Mucosa of rectum (tissue), 2 donors: ENCODE results near the gene KRT71.

Experiments
- H3K27ac ChIP-seq, 2 donors: one replicate each; pipeline ENCODE4 v1.7.0; 2013; ENCODE audit warnings: inconsistent platforms in 2 of 2, low read depth in 2 of 2, low read length in 2 of 2
- H3K27me3 ChIP-seq, 2 donors: one replicate each; pipeline ENCODE4 v1.7.0; 2013; ENCODE audit warnings: low read length in 2 of 2; ENCODE audit not compliant: control insufficient read depth in 2 of 2, insufficient read depth in 2 of 2
- H3K36me3 ChIP-seq, 2 donors: one replicate each; pipeline ENCODE4 v1.7.0; 2013; ENCODE audit warnings: low read length in 2 of 2; ENCODE audit not compliant: control insufficient read depth in 2 of 2, insufficient read depth in 2 of 2
- H3K4me1 ChIP-seq, 2 donors: one replicate each; pipeline ENCODE4 v1.7.0; 2013; ENCODE audit warnings: low read length in 2 of 2, mild to moderate bottlenecking in 1 of 2; ENCODE audit not compliant: control insufficient read depth in 2 of 2, insufficient read depth in 2 of 2
- H3K4me3 ChIP-seq, 2 donors: one replicate each; pipeline ENCODE4 v1.7.0; 2013; ENCODE audit warnings: low read length in 2 of 2
- H3K9ac ChIP-seq, 2 donors: one replicate each; pipeline ENCODE4 v1.7.0; 2013; ENCODE audit warnings: low read length in 2 of 2, low read depth in 1 of 2, mild to moderate bottlenecking in 1 of 2
- H3K9me3 ChIP-seq, 2 donors: one replicate each; pipeline ENCODE4 v1.7.0; 2013; ENCODE audit warnings: low read length in 2 of 2; ENCODE audit not compliant: control insufficient read depth in 2 of 2
- donor health status: healthy.
- donor health status: Normal muscosa, but diverticular disease.

Gene KRT71

GRCh38 chr12:52524898-52525591 is 27.9 kb downstream of the KRT71 start:
- Histone ChIP-seq H3K36me3 (no peaks in the 10 kb centered on the region), H3K9me3 (no peaks in the 10 kb centered on the region), H3K4me3 (no peak overlapping the region), H3K4me1 (no peaks in the 10 kb centered on the region), H3K27me3 (peaks cover 0 to 4% of the 10 kb centered on the region in 2 donors), H3K27ac (no peak overlapping the region), H3K9ac (no peak overlapping the region)

GRCh38 chr12:52524241-52524897 is 28.6 kb downstream of the KRT71 start:
- no peak overlapping the region for H3K9ac ChIP-seq
- no peak overlapping the region for H3K4me3 ChIP-seq

GRCh38 chr12:52523824-52524223 is 29.1 kb downstream of the KRT71 start:
- no peaks in the 10 kb centered on the region for H3K9me3 ChIP-seq
- no peak overlapping the region for H3K27ac ChIP-seq
- peaks cover 0 to 4% of the 10 kb centered on the region in 2 donors for H3K27me3 ChIP-seq
- H3K4me1 ChIP-seq, result no peaks in the 10 kb centered on the region
- H3K36me3 ChIP-seq, result no peaks in the 10 kb centered on the region
- H3K9ac ChIP-seq, result no peak overlapping the region
- no peak overlapping the region for H3K4me3 ChIP-seq

More at GRCh38 chr12:52524241-52524897, 28.6 kb downstream of the KRT71 start:
- Histone ChIP-seq H3K27me3 (peaks cover 0 to 4% of the 10 kb centered on the region in 2 donors), H3K4me1 (no peaks in the 10 kb centered on the region), H3K27ac (no peak overlapping the region), H3K36me3 (no peaks in the 10 kb centered on the region), H3K9me3 (no peaks in the 10 kb centered on the region)

- Histone ChIP-seq H3K4me3 (no peak overlapping the region), H3K9me3 (no peaks in the 10 kb centered on the region), H3K27me3 (peaks cover 0 to 4% of the 10 kb centered on the region in 2 donors), H3K36me3 (no peaks in the 10 kb centered on the region), H3K27ac (no peak overlapping the region), H3K4me1 (no peaks in the 10 kb centered on the region), H3K9ac (no peak overlapping the region)
Measured at GRCh38 chr12:52522346-52523011, 30.5 kb downstream of the KRT71 start.

GRCh38 chr12:52521568-52522266 is 31.2 kb downstream of the KRT71 start:
- no peaks in the 10 kb centered on the region for H3K4me1 ChIP-seq
- H3K9ac ChIP-seq, result no peak overlapping the region
- no peaks in the 10 kb centered on the region for H3K9me3 ChIP-seq
- peaks cover 0 to 4% of the 10 kb centered on the region in 2 donors for H3K27me3 ChIP-seq
- H3K36me3 ChIP-seq, result no peaks in the 10 kb centered on the region
- H3K27ac ChIP-seq, result no peak overlapping the region
- no peak overlapping the region for H3K4me3 ChIP-seq

GRCh38 chr12:52521175-52521567 is 31.8 kb downstream of the KRT71 start:
- H3K4me1 ChIP-seq, result no peaks in the 10 kb centered on the region
- no peak overlapping the region for H3K9ac ChIP-seq
- no peak overlapping the region for H3K4me3 ChIP-seq
- peaks cover 0 to 4% of the 10 kb centered on the region in 2 donors for H3K27me3 ChIP-seq
- no peaks in the 10 kb centered on the region for H3K36me3 ChIP-seq
- no peaks in the 10 kb centered on the region for H3K9me3 ChIP-seq
- no peak overlapping the region for H3K27ac ChIP-seq

- no peak within 1 kb of the TSS for H3K9ac ChIP-seq
- no peaks in the 10 kb centered on the region for H3K9me3 ChIP-seq
- no peaks in the 10 kb centered on the region for H3K4me1 ChIP-seq
- H3K4me3 ChIP-seq, result no peak within 1 kb of the TSS
- peaks cover 0 to 4% of the 10 kb centered on the region in 2 donors for H3K27me3 ChIP-seq
- no peaks in the 10 kb centered on the region for H3K36me3 ChIP-seq
- H3K27ac ChIP-seq, result no peak within 1 kb of the TSS
Measured at GRCh38 chr12:52519826-52520662, 32.9 kb downstream of the KRT71 start, which contains the start of gene KRT5. TSS of gene KRT5 (minus strand) at chr12:52520394. CDS start at chr12:52520296, 98 bp downstream.

GRCh38 chr12:52519387-52519703 is 33.6 kb downstream of the KRT71 start:
- H3K4me3 ChIP-seq, result no peak overlapping the region
- H3K9me3 ChIP-seq, result no peaks in the 10 kb centered on the region
- H3K9ac ChIP-seq, result no peak overlapping the region
- H3K4me1 ChIP-seq, result no peaks in the 10 kb centered on the region
- peaks cover 0 to 4% of the 10 kb centered on the region in 2 donors for H3K27me3 ChIP-seq
- H3K27ac ChIP-seq, result no peak overlapping the region
- H3K36me3 ChIP-seq, result no peaks in the 10 kb centered on the region

GRCh38 chr12:52518574-52519386 is 34.2 kb downstream of the KRT71 start:
- H3K4me1 ChIP-seq, result no peaks in the 10 kb centered on the region
- no peak overlapping the region for H3K9ac ChIP-seq
- no peaks in the 10 kb centered on the region for H3K36me3 ChIP-seq
- no peak overlapping the region for H3K4me3 ChIP-seq
- peaks cover 0 to 4% of the 10 kb centered on the region in 2 donors for H3K27me3 ChIP-seq
- no peak overlapping the region for H3K27ac ChIP-seq
- H3K9me3 ChIP-seq, result no peaks in the 10 kb centered on the region
